Medulla oblongata (tissue), 1 donor: ENCODE data around the gene SHQ1.
"Not testable (repeated sequence)": the region's sequence is repeated elsewhere in the genome, so short reads cannot be mapped to it uniquely, and the experiment has no call there.

Source experiments
- DNase-seq: peaks from one replicate; pipeline ENCODE4 v3.0.0-alpha.2; 2015; ENCODE audit errors: extremely low spot score

Gene SHQ1

DNA sequence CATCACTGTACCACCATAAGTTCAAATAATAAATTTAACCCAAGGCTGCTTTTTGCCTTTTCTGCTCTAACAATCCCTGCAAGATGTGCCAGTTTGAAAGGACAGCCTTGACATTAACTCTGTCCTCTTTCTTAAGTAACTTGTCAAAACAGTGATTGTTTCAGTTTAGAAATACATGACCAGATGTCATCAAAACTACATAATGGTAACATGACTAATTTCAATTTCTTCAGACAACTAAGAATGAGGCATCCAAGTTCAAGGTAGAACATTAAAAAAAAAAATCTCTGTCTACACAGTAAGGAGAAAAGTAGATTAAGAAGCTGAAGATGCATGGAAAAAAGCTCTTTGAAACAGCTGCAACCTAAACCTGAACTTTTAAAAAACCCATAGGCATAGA, 47.4 kb downstream of the SHQ1 start:
- no peak for DNase-seq

DNA sequence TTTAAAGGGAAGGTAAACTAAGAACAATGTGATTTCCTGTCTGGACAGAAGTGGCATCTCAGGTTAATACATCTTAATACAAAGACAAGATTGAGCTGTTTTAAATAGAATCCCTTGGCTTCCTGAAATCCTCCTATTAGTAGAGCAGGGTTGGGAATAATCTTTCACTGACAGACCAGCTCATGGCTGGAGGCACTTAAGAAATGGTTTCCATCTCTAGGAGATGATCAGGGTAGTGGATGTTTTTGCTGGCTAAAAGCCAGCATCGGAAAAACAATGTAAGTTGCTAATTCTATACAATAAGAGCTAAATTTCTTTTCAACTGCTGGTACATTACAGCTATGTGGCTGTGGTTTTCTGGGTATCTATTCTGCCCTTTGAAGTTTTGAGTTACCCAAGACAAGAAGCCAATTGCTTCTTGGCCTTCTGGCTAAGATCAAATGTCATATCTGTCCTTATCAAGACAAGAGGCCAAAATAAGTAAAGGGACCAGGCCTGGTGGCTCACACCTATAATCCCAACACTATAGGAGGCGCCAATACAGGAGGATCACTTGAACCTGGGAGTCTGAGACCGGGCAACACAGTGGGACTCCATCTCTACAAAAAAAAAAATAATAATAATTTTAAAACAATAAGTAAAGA, 49.6 kb downstream of the SHQ1 start:
- DNase-seq, result no peak

DNA sequence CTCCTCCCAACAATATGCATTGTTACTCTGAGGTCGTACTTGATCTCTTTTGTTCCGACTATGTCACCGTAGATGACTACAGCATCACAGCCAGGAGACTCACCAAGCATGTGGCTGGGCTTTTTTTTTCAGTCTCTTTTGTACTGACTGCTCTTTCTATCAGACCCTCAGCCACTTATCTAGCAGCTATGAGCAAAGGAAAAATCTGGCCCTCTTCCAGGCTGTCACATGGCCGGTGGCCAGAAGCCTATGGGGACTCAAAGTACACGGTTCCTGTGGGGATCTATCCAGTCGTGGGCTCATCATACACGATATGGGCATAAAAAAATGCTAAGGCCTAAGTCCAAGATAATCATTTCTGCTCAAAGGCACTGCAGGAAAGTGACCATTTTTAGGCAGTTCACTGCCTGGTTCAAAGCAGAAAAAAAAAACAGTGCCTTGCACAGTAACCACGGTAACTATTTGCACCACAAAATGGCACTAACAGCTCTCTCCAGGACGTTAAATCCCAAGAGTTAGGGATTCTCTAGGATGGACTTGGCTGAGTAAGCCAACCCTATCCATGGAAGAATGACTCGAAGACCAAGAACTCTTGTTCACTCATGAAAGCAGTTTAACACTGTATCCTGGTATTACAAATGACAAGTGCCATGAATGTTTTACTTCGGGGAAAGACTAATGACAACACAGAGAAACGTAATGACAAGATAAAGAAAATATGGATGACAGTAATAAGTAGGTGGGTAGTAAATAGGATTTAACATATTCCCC, 50.3 kb downstream of the SHQ1 start:
- peak; percentile 55 for DNase-seq

DNA sequence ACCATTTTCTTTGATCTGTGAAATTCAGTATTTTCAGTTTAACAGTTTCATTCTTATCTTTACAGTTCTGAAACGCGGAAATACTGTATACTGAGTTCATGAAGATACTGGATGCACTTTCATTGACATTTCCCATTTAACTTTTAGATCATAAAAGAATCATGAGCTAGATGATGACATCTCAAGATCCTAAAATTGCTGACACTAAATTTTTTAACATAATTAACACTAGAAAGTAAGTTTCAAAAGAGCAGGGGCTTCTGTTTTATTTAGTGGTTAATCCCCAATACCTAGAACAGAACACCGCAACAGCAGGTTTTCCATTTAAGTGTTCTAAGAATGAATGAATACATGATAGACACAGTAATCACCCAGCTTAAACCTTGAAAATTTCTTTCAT, 54.2 kb downstream of the SHQ1 start:
- DNase-seq, result no peak

DNA sequence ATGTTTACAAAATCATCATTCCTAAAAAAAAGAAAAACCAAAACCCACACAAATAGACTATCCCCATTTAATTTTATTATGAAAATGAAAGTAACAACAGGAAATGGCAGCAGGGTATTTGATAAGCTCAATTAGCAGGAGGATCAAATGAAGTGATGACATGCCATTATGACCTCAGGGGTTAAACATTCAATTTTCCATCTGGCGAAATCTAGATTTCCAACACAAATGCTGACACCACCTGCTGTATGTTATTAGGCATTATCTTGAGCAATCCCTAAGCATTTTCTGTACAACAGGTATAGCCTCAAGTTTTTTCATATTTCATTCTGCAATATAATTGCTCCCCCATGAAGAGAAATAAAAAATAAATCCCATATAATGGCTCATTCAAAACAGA, 57.1 kb downstream of the SHQ1 start:
- DNase-seq, result no peak

DNA sequence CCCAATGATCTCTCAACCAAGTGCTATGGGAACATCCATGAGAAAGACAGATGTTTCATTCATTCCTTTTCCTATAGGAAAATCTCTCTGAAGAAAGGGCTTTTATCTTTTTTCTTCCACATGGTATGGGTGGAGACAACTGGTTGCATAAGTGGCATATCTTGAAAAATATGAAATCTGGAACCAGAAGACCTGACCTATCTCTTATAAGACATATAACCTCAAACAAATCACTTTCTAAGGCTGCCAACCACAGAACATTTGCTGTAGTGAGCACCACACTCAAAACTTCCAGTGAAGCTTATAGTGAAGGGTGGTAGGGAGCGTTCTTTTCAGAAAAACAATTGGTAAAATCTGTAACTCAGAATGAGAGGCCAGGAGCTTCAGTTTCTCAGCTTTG, 58.5 kb downstream of the SHQ1 start:
- DNase-seq, result no peak

DNA sequence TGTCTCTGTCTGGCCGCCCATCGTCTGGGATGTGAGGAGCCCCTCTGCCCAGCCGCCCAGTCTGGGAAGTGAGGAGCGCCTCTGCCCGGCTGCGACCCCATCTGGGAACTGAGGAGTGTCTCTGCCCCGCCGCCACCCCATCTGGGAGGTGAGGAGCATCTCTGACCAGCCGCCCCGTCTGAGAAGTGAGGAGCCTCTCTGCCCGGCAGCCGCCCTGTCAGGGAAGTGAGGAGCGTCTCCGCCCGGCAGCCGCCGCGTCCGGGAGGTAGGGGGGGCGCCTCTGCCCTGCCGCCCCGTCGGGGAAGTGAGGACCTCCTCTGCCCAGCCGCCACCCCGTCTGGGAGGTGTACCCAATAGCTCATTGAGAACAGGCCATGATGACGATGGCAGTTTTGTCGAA, 60.0 kb downstream of the SHQ1 start:
- not testable (repeated sequence) for DNase-seq

DNA sequence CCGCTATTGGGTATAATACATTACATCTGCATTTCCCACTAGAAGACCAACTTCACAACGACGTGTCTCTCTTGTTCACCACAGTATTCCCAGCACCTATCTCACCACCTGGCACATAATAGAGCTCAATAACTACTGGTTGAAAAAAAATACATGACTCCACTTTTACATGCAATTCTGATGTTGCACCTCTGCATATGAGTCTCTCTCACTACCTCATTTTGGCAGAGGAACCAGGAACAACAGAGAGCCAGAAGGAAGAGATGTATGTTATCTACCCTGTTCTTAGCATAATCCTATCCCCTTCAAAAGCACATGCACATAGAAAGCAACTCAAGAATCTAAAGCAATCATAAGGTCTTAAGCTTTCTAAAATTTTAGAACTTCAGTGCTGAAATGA, 61.6 kb downstream of the SHQ1 start:
- no peak for DNase-seq

DNA sequence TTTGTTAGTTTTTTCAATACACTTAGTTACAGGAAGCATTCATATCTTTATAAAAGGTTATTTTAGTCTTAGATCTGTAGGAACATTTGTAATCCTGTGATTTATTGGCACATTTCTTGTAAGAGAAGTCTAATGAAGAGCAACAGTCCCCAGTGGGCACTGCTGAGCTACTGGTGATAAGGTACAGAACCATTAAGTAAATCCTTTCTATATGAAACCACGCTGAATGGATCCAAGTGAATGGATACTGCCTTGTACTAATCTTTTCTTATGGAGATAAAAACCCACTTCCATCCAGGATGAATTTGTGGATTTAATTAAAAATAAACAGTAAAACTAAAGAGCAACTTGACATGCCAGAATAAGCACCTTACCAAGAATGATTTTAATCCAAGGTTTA, 64.0 kb downstream of the SHQ1 start:
- no peak for DNase-seq

DNA sequence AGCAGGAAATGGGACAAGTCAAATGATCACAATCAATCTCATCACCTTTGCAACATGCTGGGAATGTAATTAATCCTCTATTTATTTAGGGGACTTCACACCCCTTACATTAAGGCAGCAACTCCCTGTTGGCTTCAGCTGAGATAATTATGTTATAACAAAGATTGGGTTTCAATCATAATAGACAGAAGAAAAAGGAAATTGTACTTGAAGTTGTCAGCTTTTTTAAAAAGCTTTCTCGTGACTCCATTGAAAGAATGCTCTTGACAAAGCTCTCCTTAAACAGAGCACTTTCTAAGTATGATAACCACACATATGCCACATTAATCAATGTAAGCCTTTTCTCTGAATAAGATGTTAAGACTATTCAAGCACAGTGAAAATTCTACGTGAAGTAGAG, 65.7 kb downstream of the SHQ1 start:
- DNase-seq, result no peak

DNA sequence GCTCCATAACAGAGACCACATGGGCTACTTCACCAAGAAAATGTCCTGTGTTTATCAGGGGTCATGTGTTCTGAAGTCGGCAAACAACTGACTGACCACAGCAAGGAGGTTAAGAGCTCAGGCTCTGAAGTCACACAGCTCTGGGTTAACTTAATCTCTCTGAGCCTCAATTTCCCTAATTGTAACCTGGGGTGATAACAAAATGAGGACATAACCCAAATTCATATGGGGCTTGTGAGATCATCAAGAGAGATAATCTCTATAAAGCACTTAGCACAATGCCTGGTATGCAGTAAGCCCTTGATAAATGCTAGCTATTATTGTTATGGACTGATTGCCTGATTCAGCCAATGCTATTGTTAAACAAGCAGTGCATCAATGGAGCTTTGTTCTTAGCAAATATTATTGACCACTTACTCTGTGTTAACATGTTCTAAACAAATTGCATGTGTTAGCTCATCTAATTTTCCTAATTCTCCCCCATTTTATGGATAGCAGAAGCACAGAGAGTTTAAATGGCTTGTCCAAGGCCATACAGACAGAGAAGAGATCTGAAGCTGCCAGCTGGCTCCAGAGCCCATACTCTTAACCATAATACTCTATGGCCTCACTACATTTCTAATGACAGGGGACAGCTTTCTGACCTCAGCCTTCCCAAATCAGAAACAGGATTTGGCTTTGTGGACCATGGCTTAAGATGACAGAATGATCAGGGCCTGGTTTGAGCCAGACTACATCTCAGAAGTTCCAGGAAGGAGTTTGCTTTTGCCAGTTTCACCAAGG, 78.3 kb downstream of the SHQ1 start:
- no peak for DNase-seq

DNA sequence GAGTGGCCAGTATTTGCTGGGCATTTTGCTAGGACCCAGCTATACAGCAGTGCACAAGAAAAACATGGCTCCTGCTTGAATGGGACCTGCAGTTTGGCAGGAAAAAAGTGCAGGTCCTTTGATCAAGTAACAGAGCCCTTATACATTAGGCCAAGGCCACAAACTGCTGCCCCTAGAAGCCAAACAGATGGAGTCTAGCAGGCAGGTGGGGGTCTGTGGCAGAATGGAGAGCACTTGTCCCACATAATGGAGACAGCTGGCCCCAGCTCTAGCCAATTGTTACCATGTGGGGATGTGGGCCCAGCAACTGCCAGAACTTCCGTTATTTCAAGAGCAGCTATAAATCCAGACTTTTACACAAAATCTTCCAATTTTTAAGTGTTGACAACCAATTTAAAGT, 79.3 kb downstream of the SHQ1 start:
- DNase-seq, result no peak

DNA sequence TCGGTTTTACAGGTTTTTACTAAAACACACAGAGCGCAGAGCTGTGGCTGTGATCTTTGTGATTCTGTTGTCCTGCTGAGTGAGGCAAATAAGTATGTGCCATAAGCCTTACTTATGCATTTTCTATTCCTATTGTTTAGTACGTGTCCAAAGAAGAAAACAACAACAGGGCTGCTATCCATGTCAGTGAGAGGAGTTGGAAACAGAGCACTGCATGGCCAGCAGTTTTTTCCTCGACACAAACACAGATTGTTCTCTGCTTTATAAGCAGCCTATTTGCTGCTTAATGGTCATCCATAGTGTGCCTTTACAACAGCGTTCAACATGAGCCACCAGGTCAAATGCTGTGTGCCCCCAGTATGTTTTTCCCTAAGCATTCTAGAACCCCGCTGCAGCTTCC, 79.8 kb downstream of the SHQ1 start:
- DNase-seq, result no peak

DNA sequence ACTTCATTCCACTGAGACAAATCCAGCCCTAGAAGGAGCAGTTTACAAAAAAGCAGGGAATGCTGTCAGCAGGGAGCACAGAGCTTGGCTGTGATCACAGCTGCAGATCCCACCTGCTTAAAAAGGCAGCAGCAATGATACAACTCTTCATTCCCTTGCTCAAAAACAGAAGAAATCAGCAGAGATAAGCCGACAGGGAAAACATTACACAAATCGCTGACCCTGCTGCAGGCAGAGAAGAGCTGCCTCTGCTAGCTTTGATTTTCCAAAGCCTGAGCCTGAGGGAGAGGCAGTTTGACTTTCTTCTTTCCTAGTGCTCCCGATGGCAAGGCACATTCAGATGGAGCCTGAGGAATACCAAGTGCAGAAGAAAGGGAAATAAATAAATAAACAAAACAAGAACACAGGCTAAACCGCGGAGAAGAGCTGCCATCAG, 80.2 kb downstream of the SHQ1 start:
- DNase-seq, result peak; percentile 60

DNA sequence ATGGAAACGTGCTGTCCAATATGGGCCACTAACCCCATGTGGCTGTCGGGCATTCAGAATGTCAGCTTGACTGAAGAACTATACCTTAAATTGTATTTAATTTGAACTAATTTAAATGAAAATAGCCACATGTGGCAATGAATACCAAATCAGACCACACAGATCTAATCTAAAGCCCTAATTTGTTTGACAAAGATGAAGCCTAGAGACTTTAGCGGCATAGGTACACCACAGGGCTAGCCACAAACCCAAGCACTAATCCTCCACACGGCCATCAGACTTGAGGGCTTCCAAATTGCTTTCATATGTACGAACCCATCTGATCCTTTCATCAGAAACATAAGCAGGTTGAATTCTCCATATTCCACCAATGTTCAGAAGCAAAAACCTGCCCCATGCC, 81.4 kb downstream of the SHQ1 start:
- no peak for DNase-seq

DNA sequence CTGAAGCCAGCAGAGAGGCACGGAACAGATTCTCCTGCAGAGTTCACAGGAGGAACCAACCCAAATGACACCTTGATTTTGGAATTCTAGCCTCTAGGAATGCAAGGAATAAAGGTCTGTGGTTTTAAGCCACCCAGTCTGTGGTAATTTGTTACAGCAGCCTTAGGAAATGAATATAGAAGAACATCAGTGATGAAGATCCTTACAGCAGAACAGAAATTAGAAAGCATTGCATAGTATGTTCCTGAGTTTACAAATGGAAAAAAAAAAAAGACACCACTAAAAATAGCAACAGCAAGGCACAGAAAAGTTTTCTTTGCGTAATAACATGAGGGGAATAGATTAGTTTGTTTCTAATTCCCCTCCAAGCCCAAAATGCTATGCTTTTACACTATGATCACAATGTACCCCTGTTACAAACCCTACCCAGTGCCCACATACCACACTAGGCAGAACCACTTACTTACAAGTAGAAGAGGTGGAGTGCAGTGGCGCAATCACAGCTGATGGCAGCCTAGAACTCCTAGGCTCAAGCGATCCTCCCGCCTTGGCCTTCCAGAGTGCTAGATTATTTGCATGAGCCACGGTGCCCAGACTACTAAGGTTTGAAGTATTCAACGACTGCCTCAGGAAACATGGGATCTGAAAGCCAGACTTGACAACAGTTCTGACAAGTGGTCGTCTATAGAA, 84.3 kb downstream of the SHQ1 start:
- no peak for DNase-seq

DNA sequence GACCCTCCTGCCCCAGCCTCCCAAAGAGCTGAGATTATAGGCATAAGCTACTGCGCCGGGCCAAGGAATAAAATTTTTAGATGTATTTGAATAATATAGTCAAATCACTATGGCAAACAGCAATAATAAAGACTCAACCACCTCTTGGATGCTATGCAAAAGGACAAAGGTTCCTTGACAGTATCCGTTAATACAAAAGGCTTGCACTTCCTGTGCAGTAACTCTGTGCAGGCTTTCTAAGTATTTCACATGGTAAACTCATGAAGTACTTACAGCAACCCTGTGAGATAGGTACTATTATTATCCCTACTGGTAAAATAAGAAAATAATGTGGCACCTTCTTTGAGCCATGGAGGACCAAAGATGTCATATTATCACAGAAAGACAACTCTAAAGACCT, 86.8 kb downstream of the SHQ1 start:
- DNase-seq, result no peak

DNA sequence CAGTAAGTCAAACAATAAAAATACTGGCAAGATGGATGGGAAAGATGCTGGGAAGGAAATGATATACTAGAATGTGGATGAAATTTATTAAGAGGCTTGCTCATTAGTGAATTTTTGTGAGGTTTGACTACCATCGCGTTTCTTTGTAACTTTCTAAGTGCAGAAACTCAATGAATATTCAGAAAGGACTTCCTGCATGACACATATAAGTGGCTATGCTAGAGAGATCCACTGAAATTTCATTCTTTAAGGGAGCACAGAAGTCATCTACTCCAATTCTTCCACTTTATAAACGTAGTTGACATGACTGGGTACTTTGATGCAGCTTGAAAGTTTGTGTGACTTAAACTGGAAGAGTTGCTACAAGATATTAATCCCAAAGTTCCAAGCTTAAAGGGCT, 88.0 kb downstream of the SHQ1 start:
- no peak for DNase-seq

DNA sequence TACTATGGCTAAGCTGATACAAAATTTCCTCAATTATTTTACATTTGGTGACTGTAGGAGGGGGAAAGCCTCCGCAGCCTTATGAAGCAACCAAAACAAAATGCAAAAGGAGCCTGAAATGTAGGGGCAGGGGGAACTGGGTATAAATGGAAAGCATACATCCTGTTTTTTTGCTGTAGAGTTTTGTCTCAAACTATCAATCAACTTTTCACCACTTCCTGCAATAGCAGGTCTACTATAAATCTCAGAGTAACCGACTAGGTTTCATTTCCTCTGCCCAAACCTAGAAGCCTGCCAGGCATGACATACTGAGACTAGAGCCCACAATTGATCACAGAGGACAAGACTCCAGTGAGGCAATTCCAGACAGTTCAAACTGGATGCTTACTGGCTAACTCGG, 91.3 kb downstream of the SHQ1 start:
- peak; percentile 58 for DNase-seq

DNA sequence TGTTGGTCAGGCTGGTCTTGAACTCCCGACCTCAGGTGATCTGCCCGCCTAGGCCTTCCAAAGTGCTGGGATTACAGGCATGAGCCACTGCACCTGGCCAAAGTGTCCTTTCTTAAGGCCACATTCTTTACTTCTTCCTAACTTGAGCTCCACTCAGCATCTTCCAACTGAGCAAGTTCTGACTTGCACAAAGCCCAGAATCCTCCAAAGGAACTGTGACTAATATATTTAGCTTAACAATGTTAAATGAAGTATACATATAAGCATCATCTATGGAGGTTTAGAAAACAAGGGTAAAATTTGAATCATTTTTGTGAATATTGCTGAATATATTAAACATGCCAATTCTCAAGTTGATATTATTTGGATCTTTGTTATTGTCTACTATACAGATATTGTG, 93.7 kb downstream of the SHQ1 start:
- no peak for DNase-seq

DNA sequence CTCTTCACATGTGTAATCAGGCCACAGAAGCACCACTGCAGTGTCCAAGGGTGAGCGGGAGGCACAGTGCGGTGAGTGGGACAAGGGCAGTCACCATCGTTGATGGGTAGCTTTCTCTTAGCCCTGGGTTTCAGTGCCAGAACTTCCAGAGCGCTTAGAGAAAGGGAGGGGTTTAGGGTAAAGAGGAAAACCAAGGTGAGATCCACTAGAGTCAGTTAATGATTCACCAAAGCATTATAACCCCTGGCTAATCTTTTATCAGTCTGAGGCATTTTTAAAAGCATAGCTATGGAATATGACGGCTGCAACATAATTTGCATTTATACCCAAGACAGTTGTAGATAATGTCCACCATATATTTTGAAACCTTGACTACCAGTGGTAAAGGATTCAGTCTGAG, 94.8 kb downstream of the SHQ1 start:
- DNase-seq, result no peak

DNA sequence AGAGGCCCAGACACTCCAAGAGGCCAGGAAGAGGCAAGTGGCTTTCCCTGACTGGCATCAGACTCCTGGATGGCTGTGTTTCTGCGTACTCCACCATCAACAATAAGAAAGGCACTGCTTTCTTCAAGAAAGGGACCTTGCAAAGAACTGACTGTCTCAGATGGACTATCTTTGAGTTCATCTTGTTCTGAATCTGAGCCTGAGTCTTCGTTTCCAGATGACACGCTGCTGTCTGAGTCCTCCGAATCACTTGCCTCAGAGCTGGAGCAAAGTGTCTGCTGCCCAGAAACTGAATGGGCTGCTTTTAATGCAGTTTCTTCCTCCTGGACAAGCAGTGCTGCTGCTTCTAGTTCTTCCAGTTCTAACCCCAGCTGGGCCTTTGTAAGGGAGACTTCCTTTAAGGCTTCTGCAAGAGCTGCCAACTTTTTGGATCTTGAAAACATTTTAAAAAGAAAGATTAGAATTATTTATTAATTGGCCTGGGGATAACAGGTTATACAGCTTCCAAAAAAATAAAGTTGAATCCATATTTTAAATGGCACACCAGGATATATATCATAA, 97.8 kb downstream of the SHQ1 start:
- peak; percentile 44 for DNase-seq
